GM19467 (cell line): ENCODE measurements around the gene C10orf90.

Experiments
- ATAC-seq: cut with Tn5 transposase; IDR thresholded peaks from one replicate; pipeline ENCODE4 v1.9.1; 2021; ENCODE audit warnings: mild to moderate bottlenecking, moderate library complexity; ENCODE audit not compliant: unreplicated experiment

The C10orf90 gene

DNA sequence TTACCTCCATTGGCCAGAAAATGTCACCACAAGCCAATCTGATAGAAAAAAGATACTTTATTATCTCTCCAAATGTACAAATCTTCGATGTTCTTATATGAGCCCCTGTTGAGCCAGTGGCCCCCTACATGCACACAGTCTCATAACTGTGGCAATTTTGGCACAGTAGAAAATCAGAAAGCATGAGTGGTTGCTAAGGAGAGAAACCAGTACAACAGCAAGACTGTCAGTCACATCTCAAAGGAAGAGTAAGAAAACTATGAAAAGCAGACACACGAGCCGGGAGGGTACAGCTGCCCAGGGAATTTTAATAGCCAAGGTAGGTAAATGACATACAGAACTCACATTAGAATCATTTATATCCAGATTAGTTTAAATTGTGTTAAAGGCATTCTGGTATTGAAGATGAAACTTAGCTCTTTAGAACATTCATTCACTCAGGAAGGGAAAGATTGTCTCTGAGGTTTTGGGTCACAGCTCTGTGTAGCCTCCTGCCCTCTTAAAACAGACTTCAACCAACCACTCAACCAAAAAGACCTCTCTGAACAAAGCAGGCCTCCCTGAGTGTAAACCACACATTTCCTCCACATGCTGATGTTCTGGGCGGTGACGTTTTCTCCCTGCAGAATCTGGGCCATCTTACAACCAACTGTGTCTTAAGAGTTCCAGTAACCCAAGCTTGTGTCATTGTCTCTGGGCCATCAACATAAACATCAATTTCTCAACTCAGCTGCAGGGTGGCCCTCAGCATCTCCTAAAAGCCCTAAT lies 201.4 kb downstream of the C10orf90 start:
- ATAC-seq, result no peak

DNA sequence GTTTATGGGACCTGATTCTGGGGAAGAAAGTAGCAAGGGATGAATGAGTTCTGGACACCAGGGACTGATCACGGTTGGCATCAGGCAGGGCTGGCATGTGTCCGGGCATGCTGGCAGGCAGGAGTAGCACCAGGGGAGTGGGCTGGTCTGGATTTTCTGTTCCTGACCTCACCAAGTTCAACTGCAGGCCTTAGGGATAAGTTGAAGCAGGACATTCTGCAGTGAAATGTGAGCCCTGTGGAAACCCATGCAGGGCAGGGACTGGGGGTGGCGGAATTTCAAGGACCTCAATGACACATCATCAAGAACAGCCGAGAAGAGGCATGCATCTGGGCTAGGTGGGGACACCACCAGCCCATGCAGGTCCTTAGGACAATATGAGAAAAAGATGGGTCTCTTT lies 202.0 kb downstream of the C10orf90 start:
- ATAC-seq, result no peak

DNA sequence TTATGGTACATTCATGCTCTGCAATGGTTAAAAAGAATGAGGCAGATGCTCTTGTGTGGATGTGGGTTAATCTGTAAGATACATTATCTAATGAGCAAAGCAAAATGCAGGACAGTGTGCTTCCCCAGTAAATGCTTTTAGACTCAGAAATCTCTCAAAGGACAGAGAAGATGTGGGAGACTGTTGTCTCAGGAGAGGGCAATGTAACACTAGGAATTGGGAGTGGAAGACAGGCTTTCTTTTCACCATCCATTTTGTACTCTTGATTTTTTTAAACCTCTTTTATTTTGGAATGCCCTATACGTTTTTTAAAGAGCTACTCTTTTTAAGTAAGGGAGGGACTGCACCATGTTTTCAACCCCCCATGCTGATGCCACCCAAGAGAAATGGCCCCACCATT lies 204.7 kb downstream of the C10orf90 start:
- ATAC-seq, result no peak

DNA sequence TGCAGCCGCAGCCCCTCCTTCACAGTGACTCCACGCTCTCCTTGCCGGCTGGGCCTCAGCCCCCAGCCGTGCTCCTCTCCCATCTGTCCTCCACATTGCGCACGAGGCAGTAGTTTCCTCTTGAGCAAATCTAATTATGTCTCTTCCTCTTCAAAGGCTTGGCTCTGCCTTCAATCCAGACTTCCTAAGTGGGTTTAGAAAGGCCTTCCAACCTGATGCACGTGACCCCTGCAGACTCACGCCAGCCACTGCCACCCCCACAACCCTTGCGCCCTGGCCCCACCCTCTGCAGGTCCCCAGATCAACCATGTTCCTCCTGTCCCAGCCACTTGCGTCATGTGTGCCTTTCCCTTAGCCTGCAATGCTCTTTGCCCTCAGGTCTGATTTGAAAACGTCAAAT lies 207.2 kb downstream of the C10orf90 start:
- no peak for ATAC-seq

DNA sequence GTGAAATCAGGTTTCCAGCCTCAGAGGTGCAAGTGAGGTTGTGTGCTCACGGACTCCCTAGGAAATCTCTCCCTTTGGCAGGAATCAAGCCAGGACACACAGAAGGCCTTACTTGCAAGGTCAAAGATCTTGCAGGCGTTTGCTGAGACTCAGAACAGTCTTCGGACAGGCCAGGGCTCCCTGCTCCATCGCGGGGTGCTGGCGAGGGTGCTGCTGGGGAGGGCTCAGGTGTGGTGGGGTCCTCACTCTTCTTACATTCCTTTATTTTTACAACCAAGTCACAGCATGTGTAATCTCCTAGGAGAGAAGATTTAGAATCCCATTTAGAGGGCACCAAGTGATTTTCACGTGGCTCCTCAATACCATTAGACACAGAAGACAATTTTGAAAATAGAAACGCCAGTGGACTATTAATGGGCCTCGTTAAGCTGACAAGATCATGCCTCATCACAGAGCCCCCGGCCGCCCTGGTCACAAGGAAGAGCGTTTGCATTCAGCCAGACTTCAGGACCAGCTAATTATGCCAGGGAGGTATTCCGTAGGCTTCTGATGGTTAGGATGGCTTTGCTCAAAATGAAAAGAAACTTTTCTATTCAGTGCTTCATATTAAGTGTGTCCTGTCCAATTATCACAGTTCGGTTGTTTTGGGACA lies 209.1 kb downstream of the C10orf90 start:
- ATAC-seq, result no peak

DNA sequence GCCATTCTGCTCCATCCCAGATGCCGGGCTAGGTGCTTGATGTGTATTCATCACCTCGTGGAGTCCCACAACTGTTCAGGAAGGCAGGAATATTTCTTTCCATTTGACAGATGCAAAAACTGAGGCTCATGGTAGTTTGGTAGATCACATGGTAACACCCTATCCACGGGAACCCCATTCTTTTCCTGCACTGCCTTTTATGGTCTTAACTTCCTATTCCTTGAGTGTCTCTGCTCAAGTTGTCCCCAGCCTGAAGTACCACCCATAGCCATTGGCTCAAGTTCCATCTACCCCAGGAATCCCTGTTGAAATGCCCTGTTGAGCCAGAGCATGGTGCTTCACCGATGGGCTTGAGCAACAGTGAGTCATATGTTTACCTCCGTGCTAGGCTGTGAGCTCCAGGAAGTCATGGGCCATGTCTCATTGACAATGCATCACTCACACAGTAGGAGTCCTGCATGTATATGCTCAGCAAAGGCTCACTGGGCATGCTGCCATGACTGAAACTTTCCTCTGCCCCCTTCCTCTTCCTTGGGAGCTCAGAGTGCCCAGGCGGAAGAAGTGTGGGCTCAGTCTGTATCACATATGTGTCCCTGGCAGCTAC lies 210.5 kb downstream of the C10orf90 start:
- no peak for ATAC-seq

DNA sequence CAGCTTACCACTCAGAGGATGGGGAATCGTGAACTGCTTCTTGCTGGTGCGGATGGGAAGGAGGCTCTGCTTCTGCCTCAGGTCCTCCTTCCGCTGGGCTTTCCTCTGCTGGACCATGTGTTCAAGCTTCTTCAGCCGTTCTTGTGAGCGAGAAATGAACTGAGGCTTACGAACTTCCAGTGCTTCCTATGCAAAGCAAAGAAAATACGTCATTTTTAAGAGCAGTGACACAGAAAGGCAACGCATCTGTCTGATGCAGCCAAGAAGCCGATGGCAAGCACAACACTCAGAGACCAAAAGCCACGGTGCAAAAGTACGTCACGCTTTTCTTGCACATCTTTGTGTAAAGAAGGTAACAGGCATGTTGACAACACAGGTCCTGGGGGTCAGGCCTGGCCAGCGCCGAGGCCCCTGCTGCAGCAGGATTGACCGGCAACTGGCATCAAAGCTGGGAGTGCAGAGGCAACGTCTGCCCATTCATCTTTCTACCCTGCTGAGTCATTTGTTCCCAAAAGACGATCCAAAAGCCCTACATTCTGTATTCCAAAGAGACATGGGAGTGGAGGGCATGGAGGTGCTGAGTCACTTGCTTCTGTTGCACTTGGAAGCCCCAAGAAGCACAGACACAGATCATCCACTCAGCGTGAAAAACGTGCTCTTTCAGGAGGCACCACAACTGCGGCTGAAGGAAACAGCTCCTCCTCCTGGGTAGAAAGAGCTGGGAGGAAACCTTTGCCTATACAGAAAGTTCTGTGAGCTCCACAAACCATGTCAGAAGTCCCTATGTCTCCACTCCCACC lies 211.3 kb downstream of the C10orf90 start:
- ATAC-seq, result no peak

DNA sequence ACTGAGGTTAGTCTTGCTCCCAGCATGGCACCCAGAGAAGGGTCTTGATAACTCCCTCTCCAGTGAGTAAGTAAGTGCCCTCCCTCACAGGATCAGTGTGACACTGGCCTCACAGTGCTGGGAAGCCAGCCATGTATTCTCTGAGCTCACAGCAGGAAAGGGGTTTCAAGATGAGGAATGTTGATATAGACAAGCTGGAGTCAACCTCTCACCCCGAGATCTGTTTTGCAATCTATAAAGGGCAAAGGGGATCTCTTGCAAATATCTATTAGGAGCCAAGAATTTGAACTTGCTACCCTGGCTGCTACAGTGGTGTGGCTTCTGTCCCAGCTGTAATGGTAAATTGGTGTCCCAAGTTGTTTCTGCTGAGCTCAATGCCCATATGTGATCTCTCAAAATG lies 212.0 kb downstream of the C10orf90 start:
- ATAC-seq, result no peak

DNA sequence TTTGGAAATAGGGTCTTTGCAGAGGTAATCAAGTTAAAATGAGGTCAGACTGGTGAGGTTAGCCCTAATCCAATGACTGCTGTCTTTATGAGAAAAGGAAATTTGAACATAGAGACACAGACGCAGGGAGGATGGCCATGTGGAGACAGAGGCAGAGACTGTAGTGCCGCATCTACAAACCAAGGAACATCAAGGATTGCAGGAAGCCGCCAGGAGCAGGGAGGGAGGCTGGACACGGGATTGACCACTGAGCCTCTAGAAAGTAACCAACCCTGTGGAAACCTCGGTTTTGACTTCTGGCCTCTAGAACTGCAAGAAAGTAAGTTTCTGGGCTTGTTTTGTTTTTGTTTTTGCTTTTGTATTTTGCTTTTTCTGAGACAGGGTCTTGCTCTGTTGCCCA lies 213.9 kb downstream of the C10orf90 start:
- ATAC-seq, result no peak

DNA sequence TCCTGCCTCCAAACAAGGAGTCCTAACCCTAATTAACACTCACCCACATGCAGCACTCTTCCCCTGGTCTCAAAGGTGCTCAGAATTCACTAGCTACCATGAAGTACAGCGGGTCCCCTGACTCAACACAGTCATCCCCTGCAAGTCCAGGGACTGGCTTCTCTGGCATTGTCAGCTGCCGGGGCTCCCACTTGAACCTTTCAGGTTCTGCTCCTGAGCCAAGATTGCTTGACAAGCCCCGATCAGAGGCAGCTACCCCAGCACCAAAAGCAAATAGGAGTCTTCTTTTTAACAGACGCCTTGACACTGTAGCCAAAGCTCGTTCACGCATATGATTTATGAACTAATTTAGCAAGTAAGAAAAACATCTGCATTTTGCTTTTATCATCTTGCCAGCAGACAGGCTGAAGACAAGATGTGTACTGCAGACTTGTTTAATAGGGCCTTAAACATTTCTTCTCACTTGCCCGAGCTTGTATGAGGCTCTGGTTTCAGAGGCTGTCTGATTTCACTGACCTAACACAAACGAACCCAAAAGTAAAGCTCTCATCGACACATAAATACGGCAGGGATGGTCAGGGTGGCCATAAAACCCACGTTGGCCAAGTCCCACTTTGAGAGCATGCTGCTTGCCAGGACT lies 214.6 kb downstream of the C10orf90 start:
- no peak for ATAC-seq

DNA sequence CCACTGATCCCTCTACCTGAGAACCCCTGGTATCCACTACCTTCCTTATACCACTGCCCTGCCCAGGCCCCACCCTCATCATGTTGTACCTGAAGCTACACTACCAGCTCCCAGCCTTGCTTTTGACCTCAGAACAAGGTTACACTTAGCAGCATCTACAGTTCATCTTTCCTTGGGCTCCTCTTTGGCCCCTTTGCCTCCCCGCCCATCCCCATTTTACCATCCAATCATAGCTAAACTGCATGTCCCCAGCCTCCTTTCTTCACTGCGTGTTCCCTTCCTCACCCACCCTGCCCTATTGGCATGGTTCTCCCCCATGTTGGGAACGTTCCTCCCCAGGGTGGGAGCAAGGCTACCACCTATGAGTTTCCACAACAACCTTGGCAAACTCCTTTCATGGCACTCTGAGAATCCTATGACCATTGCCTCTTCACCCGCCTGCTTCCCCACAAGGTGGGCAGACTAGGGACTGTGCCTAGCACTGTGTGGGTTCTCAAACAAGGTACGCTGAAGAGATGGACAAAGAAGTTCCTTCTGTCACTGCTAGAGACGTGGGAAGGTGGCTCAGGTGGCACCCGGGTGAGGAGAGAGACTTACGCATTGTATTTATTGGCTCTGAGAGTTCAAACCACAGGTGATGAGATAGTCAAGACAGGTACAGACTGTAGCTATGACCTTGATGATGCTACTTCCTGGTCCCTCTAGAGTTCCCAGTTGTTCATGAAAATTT lies 215.3 kb downstream of the C10orf90 start:
- no peak for ATAC-seq

DNA sequence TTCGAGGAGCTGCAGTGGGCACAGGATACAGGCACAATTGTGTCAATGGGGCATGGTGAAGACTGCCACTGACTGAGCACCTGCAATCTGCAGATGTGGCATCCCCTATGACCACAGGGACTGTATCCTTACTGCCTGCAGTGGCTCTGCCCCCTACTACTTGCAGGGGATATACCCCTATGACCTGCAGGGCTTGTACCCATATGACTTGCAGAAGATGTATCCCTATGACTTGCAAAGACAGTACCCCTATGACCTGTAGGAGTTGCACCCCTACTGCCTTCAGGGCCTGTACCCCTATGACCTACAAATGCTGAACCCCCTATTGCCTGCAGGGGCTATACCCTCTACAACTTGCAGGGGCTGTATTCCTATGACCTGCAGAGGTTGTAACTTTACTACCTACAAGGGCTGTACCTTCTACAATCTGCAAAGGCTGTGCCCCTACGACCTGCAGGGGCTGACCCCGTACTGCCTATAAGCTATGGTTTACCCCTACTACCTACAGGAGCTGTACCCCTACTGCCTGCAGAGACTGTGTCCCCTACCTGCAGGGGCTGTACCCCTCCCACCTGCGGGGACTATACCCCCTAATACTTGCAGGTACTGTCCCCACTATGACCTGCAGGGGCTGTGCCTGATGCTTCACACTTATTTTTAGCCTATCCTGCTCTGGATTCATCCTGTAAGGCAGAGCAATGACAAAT lies 216.3 kb downstream of the C10orf90 start:
- ATAC-seq, result no peak

DNA sequence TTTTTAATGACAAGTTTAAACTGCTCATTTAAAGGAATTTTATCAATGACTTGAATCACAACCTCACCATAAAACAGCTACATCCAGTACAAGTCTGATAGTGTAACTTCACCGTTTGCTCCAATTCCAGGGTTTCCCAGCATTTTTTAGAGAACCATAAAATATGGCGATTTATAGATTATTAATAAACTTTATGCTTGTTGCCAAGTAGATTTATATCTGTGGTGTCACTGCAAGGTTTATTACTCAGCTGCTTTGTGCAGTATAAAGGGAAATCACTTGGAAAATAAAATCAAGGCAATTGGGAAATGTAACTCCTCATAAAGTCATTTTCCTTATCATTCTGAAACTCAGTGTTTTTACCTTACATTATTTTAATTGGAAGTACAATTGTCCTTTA lies 218.2 kb downstream of the C10orf90 start:
- no peak for ATAC-seq

DNA sequence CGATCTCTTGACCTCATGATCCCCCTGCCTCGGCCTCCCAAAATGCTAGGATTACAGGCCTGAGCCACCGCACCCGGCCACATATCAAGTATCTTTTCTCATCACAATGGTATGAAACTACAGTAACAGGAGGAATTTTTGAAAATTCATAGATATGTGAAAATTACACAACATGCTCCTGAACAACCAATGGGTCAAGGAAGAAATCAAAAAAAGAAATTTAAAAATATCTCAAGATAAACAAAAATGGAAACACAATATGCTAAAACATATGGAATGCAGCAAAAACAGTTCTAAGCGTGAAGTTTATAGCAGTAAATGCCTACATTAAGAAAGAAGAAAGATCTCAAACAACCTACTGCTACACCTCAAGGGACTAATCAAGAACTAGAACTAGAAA lies 222.4 kb downstream of the C10orf90 start:
- no peak for ATAC-seq

DNA sequence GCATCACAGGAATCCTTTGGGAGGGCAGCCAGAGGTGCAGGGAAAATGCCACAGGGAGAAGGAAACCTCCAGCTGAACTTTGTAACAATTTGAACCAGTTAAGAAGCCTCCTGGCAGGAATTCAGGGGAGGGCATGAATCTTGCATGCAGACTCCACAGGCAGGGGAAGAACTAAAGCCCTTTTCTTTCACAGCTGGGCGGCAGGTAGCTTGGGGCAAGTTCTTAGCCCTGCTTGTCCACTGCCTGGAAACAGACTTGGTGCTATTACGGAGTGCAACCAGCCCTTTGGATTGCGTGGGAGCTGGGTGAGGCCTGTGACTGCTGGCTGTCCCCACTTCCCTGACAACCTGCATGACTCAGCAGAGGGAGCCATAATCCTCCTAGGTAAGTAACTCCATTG lies 230.6 kb downstream of the C10orf90 start:
- ATAC-seq, result no peak

DNA sequence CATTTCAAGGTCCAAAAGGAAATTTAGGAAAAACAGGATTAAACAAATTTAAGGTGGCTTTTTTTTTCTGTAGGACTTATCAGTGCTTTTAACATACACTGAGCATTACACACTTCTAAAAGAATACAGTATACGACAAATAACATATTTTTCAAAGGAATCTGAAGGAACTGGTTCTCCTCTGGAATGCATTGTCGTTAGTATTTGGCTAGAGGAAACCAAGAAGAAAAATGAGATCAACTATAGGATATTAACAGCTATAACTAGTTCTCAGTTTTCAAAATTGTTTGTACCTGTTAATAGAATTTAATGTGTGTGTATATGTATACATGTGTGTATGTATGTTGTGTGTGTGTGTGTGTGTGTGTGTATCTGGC lies 232.1 kb downstream of the C10orf90 start:
- no peak for ATAC-seq

DNA sequence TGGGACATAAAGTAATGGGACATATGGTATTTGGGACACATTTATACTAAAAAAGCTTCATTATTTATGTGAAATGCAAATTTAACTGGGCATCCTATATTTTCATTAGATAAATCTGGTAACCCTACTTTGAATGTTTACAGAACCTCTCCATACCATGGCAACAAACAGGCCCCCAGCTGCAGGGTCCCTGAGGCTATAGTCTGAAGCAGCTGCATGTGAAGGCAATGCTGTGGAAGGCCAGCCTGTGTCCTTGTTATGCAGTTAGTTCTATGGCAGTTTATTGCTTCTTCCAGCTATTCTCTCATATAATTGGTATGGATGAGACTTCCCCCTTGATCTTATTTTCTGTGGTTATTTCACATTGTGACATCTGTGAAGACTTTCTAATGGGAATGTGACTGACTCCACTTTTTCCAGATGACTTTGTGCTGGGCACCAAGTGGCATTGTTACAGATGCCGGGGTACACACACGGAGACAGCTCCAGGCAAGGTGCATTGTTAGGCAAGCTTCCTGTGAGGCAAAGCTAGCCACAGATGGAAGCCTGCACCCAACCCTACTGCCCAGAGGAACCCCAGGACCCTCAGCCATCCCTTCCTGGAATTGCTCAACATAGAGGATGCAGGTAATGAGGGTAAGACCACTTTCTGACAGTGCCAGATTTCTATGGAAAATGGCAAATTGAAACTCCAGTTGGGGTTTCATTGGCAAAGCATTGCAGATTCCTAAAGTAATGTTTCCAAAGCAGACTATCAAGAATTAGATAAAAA lies 232.7 kb downstream of the C10orf90 start:
- ATAC-seq, result no peak

DNA sequence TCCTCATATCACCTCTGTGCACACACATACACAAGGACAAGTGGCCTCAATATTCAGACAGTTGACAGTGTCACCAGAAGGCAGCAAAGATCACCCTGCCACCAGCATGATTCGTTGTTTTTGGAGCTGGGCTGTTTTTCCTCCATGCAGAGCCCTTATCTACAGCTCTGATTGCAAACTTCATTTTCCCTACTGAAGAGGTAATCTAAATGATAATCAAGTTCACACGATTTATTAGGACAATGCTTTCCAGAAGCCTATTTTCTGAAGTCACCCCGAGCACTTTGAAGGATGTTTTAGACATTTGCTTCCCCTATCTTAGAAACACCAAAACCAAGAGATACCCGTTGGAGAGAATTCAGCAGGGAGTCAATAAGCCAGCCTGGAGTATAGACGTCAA lies 236.3 kb downstream of the C10orf90 start:
- ATAC-seq, result no peak

DNA sequence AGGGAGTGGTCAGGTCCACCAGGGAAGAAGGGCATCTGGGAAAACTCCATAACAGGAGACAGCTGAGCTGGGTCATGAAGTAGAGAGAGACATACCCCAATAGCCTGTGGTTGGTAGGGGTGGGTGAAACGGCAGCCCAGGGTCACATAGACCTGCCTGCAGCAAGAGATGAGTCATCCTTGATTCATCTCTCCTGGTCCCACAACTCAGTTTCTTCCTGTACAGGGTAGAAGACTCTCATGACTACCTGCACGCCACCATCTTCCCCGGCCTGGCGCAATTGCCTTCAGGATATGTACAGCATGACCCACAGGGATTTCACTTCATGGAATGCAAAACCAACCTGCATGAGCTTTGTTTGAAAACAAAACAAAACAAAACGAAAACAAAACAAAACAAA lies 237.1 kb downstream of the C10orf90 start:
- ATAC-seq, result no peak
